ENCODE measurements around the gene CAMTA1.

CAMTA1 gene

GRCh38 chr1:7648761-7649384, 863.6 kb downstream of the CAMTA1 start:
- Histone ChIP-seq H3K4me1 (ENCODE audit: insufficient read depth, low read length) (no peaks in the 10 kb centered on the region), H4K20me1 (ENCODE audit: insufficient read depth, low read length) (no peaks in the 10 kb centered on the region; the same call in 1 of the 2 replicates), H2AFZ (ENCODE audit: low read depth, low read length) (no peak overlapping the region), H3K27ac (ENCODE audit: low read length) (no peak overlapping the region), H3K9ac (ENCODE audit: low read depth, low read length) (no peak overlapping the region), H3K4me2 (ENCODE audit: insufficient read depth, low read length) (no peak overlapping the region), H3K9me3 (ENCODE audit: insufficient read depth, low read length, severe bottlenecking) (no peaks in the 10 kb centered on the region), H3K79me2 (ENCODE audit: insufficient read depth, low read length) (no peaks in the 10 kb centered on the region), H3K36me3 (ENCODE audit: insufficient read depth, low read length) (no peaks in the 10 kb centered on the region), H3K27me3 (ENCODE audit: insufficient read depth, low read length, poor library complexity) (no peaks in the 10 kb centered on the region), H3K4me3 (ENCODE audit: low read depth in 1 of 2, low read length in 2 of 2) (no peak overlapping the region)
- TF ChIP-seq CTCF (IDR thresholded peaks at IDR 0.05; ENCODE audit: borderline replicate concordance, extremely low read depth, low read length, poor library complexity, severe bottlenecking), result no peak
- no peak for TF ChIP-seq EZH2 (IDR thresholded peaks at IDR 0.05; ENCODE audit: borderline replicate concordance, low read depth, low read length, severe bottlenecking)
- DNase-seq, result no peak
- no peak for ATAC-seq (ENCODE audit: insufficient read depth, low read depth)

- TF ChIP-seq CTCF (IDR thresholded peaks at IDR 0.05; ENCODE audit: borderline replicate concordance, extremely low read depth, low read length, poor library complexity, severe bottlenecking) (no peak), EZH2 (IDR thresholded peaks at IDR 0.05; ENCODE audit: borderline replicate concordance, low read depth, low read length, severe bottlenecking) (no peak)
- Histone ChIP-seq H3K9me3 (ENCODE audit: insufficient read depth, low read length, severe bottlenecking) (no peaks in the 10 kb centered on the region), H2AFZ (ENCODE audit: low read depth, low read length) (no peak overlapping the region), H3K4me3 (ENCODE audit: low read depth in 1 of 2, low read length in 2 of 2) (no peak overlapping the region), H3K27me3 (ENCODE audit: insufficient read depth, low read length, poor library complexity) (no peaks in the 10 kb centered on the region), H3K79me2 (ENCODE audit: insufficient read depth, low read length) (no peaks in the 10 kb centered on the region), H3K4me2 (ENCODE audit: insufficient read depth, low read length) (no peak overlapping the region), H3K9ac (ENCODE audit: low read depth, low read length) (no peak overlapping the region), H3K36me3 (ENCODE audit: insufficient read depth, low read length) (no peaks in the 10 kb centered on the region), H4K20me1 (ENCODE audit: insufficient read depth, low read length) (no peaks in the 10 kb centered on the region; the same call in 1 of the 2 replicates), H3K27ac (ENCODE audit: low read length) (no peak overlapping the region), H3K4me1 (ENCODE audit: insufficient read depth, low read length) (no peaks in the 10 kb centered on the region)
- ATAC-seq (ENCODE audit: insufficient read depth, low read depth) (no peak), DNase-seq (no peak)
Observed at GRCh38 chr1:7650801-7651200, 865.5 kb downstream of the CAMTA1 start.

- Histone ChIP-seq H3K9ac (ENCODE audit: low read depth, low read length) (no peak overlapping the region), H2AFZ (ENCODE audit: low read depth, low read length) (no peak overlapping the region), H3K4me1 (ENCODE audit: insufficient read depth, low read length) (no peaks in the 10 kb centered on the region), H3K79me2 (ENCODE audit: insufficient read depth, low read length) (no peaks in the 10 kb centered on the region), H4K20me1 (ENCODE audit: insufficient read depth, low read length) (no peaks in the 10 kb centered on the region; the same call in 1 of the 2 replicates), H3K4me2 (ENCODE audit: insufficient read depth, low read length) (no peak overlapping the region), H3K4me3 (ENCODE audit: low read depth in 1 of 2, low read length in 2 of 2) (no peak overlapping the region), H3K27me3 (ENCODE audit: insufficient read depth, low read length, poor library complexity) (no peaks in the 10 kb centered on the region), H3K36me3 (ENCODE audit: insufficient read depth, low read length) (no peaks in the 10 kb centered on the region), H3K9me3 (ENCODE audit: insufficient read depth, low read length, severe bottlenecking) (no peaks in the 10 kb centered on the region), H3K27ac (ENCODE audit: low read length) (no peak overlapping the region)
- TF ChIP-seq CTCF (IDR thresholded peaks at IDR 0.05; ENCODE audit: borderline replicate concordance, extremely low read depth, low read length, poor library complexity, severe bottlenecking) (no peak), EZH2 (IDR thresholded peaks at IDR 0.05; ENCODE audit: borderline replicate concordance, low read depth, low read length, severe bottlenecking) (no peak)
- DNase-seq (no peak), ATAC-seq (ENCODE audit: insufficient read depth, low read depth) (no peak)
Observed at GRCh38 chr1:7651203-7651602, 865.9 kb downstream of the CAMTA1 start.

Data from DND-41 (cell line).